ENCODE measurements around the gene UBE2Z. TPM values are rescaled to one million over a fixed set of nuclear protein-coding genes. Genes with fewer than 3 reads are reported as not detected.

The UBE2Z gene
- total RNA-seq (2014; rRNA removed; shearing (Covaris generic)): 104 and 124 TPM in 2 replicates
- 80.4 and 85.6 TPM in 2 replicates for polyA plus RNA-seq (2016; fragmentation: Nextera tagmentation; extraction: Ambion mirVana)

DNA sequence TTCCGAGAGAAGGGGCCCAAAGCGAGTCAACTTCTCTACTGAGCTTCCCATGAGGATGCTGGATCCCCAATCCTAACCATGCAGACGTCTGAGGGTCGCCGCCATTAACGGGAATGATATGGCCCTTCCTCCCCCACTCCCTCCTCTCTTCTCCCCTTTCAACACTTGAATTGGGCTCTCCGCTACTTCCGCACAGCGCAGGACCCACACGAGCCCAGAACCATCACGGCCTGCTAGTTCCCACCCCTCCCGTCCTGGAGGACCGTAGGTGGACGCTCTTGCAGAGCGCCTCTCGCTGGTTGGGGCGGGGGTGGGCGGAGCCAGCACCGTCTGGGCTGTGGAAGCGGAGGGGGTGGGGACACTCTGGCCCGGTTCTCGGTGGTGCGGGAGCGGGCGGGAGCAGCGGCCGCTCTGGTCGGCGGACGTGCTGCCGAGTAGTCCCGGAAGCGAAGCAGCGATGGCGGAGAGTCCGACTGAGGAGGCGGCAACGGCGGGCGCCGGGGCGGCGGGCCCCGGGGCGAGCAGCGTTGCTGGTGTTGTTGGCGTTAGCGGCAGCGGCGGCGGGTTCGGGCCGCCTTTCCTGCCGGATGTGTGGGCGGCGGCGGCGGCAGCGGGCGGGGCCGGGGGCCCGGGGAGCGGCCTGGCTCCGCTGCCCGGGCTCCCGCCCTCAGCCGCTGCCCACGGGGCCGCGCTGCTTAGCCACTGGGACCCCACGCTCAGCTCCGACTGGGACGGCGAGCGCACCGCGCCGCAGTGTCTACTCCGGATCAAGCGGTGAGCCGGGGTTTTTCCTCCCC lies at the start of gene UBE2Z:
Gene UBE2Z (plus strand): TSS at position 361 of the 797 bp plus-strand sequence. CDS start 97 bp downstream, at position 458.
- Histone ChIP-seq H3K27ac (peak within 1 kb of the TSS; percentile 99), H3K4me2 (ENCODE audit: unreplicated experiment) (peak within 1 kb of the TSS; percentile 95), H2AFZ (peak within 1 kb of the TSS; percentile 86), H3F3A (ENCODE audit: insufficient read depth) (peaks cover 35% of the 10 kb centered on the region), H4K20me1 (ENCODE audit: insufficient read depth) (0 out of 2 replicates have a peak, but pooled peaks cover 7% of the 10 kb centered on the region), H3K9me2 (ENCODE audit: insufficient read depth) (no peaks in the 10 kb centered on the region), H3K4me3 (peak within 1 kb of the TSS; percentile 88), H3K9ac (peak within 1 kb of the TSS; percentile 98), H3K4me1 (ENCODE audit: insufficient read depth) (peaks cover 49% of the 10 kb centered on the region), H3K9me3 (ENCODE audit: low read depth) (no peaks in the 10 kb centered on the region), H3K36me3 (ENCODE audit: low read depth) (peaks cover 11% of the 10 kb centered on the region; the same call in 1 of the 2 replicates), H3K79me2 (ENCODE audit: insufficient read depth) (peaks cover 59% of the 10 kb centered on the region), H3K27me3 (replicated peaks; ENCODE audit: insufficient read depth) (no peaks in the 10 kb centered on the region)
- DNase-seq: peak; percentile 95
- WGBS, 2 experiments (ENCODE audit: low coverage in 1 of 2, low lambda C conversion rate in 2 of 2, missing lambda C conversion rate in 2 of 2): 1% methylated on average over 21 to 62 of the region's 81 CpGs
- TF ChIP-seq EZH2phosphoT487 (IDR thresholded peaks at IDR 0.05; ENCODE audit: insufficient read depth, low read depth): no peak
- no peak for TF ChIP-seq EZH2 (IDR thresholded peaks at IDR 0.05; ENCODE audit: insufficient read depth, poor library complexity, severe bottlenecking)
- in situ Hi-C loops (cut with MboI): no loop called here

DNA sequence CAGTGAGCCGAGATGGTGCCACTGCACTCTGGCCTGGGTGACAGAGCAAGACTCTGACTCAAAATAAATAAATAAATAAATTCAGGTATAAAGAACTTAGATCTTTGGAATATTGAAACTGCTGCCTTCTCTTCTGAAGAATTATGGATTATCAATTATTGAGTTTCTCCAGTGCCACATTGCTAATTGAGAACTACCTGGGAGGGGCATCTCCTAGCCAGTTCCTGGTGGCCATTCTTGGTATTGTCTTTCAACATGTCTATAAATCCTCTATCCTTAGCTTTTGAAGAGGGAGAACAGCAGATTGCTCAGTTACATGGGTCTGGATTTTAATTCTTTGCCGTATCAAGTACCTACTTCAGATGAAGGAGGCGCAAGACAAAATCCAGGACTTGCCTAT lies 48.2 kb upstream of the UBE2Z start:
- no peak overlapping the region for H3K27ac ChIP-seq
- H4K20me1 ChIP-seq (ENCODE audit: insufficient read depth): no peaks in the 10 kb centered on the region
- H3K27me3 ChIP-seq (replicated peaks; ENCODE audit: insufficient read depth): no peaks in the 10 kb centered on the region
- H3K4me3 ChIP-seq: no peak overlapping the region
- no peak for TF ChIP-seq EZH2phosphoT487 (IDR thresholded peaks at IDR 0.05; ENCODE audit: insufficient read depth, low read depth)
- no peaks in the 10 kb centered on the region for H3K9me2 ChIP-seq (ENCODE audit: insufficient read depth)
- no peak overlapping the region for H3K9ac ChIP-seq
- no peak overlapping the region for H3K4me2 ChIP-seq (ENCODE audit: unreplicated experiment)
- no peak overlapping the region for H2AFZ ChIP-seq
- in situ Hi-C loops (cut with MboI): no loop called here
- DNase-seq: peak; percentile 15
- peaks cover 74% of the 10 kb centered on the region for H3K36me3 ChIP-seq (ENCODE audit: low read depth)
- no peaks in the 10 kb centered on the region for H3K4me1 ChIP-seq (ENCODE audit: insufficient read depth)
- no peaks in the 10 kb centered on the region for H3F3A ChIP-seq (ENCODE audit: insufficient read depth)
- WGBS, 2 experiments (ENCODE audit: low coverage in 1 of 2, low lambda C conversion rate in 2 of 2, missing lambda C conversion rate in 2 of 2): 95 to 100% methylated on average over 3 of the region's 3 CpGs
- no peaks in the 10 kb centered on the region for H3K79me2 ChIP-seq (ENCODE audit: insufficient read depth)
- no peaks in the 10 kb centered on the region for H3K9me3 ChIP-seq (ENCODE audit: low read depth)

DNA sequence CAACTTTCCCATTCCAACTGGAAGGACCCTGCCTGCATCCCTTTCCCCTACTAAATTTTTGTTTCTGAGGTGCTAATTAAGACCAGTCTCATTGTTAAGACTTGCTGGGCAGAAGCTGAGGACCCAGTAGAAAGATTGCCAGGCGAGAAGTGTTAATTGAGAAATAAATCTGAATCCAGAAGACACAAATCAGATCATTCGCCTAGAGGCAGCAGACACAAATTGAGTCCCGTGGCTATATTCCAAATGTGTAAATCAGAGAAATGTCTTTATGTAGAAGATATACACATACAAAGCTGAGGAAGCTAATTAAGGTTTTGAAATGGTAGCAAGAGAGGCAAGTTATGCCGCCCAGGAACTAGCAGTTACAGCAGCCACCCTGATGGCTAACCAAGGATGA lies 47.8 kb upstream of the UBE2Z start:
- Histone ChIP-seq H4K20me1 (ENCODE audit: insufficient read depth) (no peaks in the 10 kb centered on the region), H3K9me3 (ENCODE audit: low read depth) (no peaks in the 10 kb centered on the region), H3K4me3 (no peak overlapping the region), H3F3A (ENCODE audit: insufficient read depth) (no peaks in the 10 kb centered on the region), H3K4me2 (ENCODE audit: unreplicated experiment) (no peak overlapping the region), H3K79me2 (ENCODE audit: insufficient read depth) (no peaks in the 10 kb centered on the region), H3K27ac (no peak overlapping the region), H3K36me3 (ENCODE audit: low read depth) (peaks cover 72% of the 10 kb centered on the region), H3K9ac (no peak overlapping the region), H3K27me3 (replicated peaks; ENCODE audit: insufficient read depth) (no peaks in the 10 kb centered on the region), H2AFZ (no peak overlapping the region), H3K4me1 (ENCODE audit: insufficient read depth) (no peaks in the 10 kb centered on the region), H3K9me2 (ENCODE audit: insufficient read depth) (no peaks in the 10 kb centered on the region)
- WGBS, 2 experiments (ENCODE audit: low coverage in 1 of 2, low lambda C conversion rate in 2 of 2, missing lambda C conversion rate in 2 of 2): 81 to 85% methylated on average over 4 of the region's 4 CpGs
- TF ChIP-seq EZH2phosphoT487 (IDR thresholded peaks at IDR 0.05; ENCODE audit: insufficient read depth, low read depth) (no peak), EZH2 (IDR thresholded peaks at IDR 0.05; ENCODE audit: insufficient read depth, poor library complexity, severe bottlenecking) (no peak)
- in situ Hi-C loops (cut with MboI): no loop called here
- DNase-seq: no peak

DNA sequence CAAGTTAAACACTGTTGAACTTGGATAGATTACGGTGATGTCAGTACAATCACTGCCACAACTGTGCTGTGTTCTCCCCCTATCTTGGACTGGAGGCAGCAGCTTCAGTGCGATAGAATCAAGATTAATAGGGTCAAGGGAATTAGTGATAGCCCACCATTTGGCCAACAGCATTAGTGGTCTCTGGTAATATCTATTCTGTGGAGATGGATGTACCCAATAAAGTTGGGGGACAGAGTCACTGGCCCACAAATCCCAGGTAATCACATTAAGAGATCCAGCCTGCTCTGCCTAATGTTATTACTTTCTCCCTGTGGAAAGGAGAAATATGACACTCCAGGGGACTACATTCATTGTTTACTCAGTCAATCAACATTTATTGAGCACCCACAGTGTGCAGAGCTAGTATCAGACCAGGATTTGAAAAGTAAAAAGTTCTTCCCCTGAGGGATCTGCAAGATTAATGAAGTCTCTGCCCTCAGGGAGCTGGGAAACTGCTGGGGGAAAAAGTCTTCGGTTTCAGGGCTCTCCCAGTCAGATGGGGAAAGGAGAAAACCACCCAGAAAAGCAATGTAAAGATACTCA lies 39.2 kb upstream of the UBE2Z start:
- Histone ChIP-seq H3F3A (ENCODE audit: insufficient read depth) (peaks cover 12% of the 10 kb centered on the region; the same call in 1 of the 2 replicates), H3K79me2 (ENCODE audit: insufficient read depth) (no peaks in the 10 kb centered on the region), H3K9ac (no peak overlapping the region), H3K27me3 (replicated peaks; ENCODE audit: insufficient read depth) (no peaks in the 10 kb centered on the region), H2AFZ (no peak overlapping the region), H3K36me3 (ENCODE audit: low read depth) (peaks cover 10% of the 10 kb centered on the region; the same call in 1 of the 2 replicates), H3K4me2 (ENCODE audit: unreplicated experiment) (no peak overlapping the region), H3K9me3 (ENCODE audit: low read depth) (no peaks in the 10 kb centered on the region), H4K20me1 (ENCODE audit: insufficient read depth) (no peaks in the 10 kb centered on the region), H3K4me3 (no peak overlapping the region), H3K9me2 (ENCODE audit: insufficient read depth) (no peaks in the 10 kb centered on the region), H3K4me1 (ENCODE audit: insufficient read depth) (no peaks in the 10 kb centered on the region), H3K27ac (no peak overlapping the region)
- no peak for DNase-seq
- in situ Hi-C loops (cut with MboI): no loop called here
- TF ChIP-seq EZH2 (IDR thresholded peaks at IDR 0.05; ENCODE audit: insufficient read depth, poor library complexity, severe bottlenecking) (no peak), EZH2phosphoT487 (IDR thresholded peaks at IDR 0.05; ENCODE audit: insufficient read depth, low read depth) (no peak)
- WGBS, 2 experiments (ENCODE audit: low coverage in 1 of 2, low lambda C conversion rate in 2 of 2, missing lambda C conversion rate in 2 of 2): 36 to 40% methylated on average over 3 of the region's 3 CpGs
